Endometrial microvascular endothelial cells (primary cell): ENCODE measurements around the gene CCDC81. TPM values are rescaled to one million over a fixed set of nuclear protein-coding genes. Genes with fewer than 3 reads are reported as not detected.
"Not testable (repeated sequence)": the region's sequence is repeated elsewhere in the genome, so short reads cannot be mapped to it uniquely, and the experiment has no call there.

Source experiments
- in situ Hi-C: cut with HindIII; loops from 2 replicates; pipeline ENCODE4 v1.10.0; 2017; ENCODE audit warnings: low sequenced_read_pairs, low pct_unique_long_range_greater_than_20kb; ENCODE audit errors: inconsistent ontology term
- total RNA-seq: library from RNA; depleted of rRNA; stranded (reverse); fragments of >200 nt; gene quantifications from one replicate; pipeline ENCODE4 v1.2.3, GENCODE V29; 2015; ENCODE audit errors: inconsistent ontology term

The CCDC81 gene
- total RNA-seq, 1 donor from 2014 or later = 2.6 TPM

- in situ Hi-C loops = no loop called here
Measured at GRCh38 chr11:86383041-86383955, 8.6 kb downstream of the CCDC81 start.

GRCh38 chr11:86386283-86386682 is 11.6 kb downstream of the CCDC81 start:
- in situ Hi-C loops = no loop called here

DNA sequence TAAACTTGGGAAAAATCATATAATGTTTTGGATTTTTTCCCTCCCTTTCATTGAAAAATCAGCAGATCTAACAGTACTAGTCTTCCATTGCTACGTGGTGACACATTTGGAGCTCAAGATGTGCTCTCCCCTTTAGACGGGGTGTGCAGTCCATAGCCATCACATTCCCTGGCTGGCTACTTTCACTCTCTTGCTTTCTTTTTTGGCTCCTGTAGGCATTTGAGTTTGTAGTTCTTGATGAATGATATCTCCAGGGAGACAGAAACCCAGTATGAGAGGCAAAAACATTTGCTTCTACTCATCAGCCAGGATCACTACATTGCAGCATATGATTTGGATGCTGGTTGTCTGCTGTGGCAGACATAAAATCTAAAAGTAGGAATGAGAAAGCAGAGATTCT is 12.1 kb downstream of the CCDC81 start:
- in situ Hi-C loops = no loop called here

- in situ Hi-C loops = no loop called here
Measured at GRCh38 chr11:86388198-86388597, 13.5 kb downstream of the CCDC81 start.

- in situ Hi-C loops = no loop called here
Measured at GRCh38 chr11:86390487-86390886, 15.8 kb downstream of the CCDC81 start.

DNA sequence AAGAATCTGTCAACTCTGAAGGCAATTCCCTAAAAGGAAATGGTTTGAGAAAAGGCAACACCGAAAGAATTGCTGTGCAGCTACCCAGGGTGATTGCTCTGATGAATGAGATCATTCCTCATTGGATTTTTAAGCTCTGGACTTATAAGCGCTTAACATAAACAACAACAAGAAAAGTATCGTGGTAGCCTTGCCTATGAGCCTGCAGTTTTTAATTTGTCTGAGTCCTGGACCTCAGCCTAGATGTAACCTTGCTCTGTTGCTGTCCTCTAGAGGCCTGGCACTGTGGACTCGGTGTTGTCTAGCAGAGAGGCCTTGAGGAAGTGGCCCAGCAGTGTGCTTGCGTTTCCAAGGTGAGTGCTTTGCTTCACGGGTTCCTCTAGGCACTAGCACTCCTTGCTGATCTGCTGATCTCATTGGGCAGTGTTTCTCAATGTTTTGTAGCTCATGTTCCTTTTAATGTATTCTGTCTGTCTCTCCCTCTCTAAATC is 20.4 kb downstream of the CCDC81 start:
- in situ Hi-C loops = no loop called here

DNA sequence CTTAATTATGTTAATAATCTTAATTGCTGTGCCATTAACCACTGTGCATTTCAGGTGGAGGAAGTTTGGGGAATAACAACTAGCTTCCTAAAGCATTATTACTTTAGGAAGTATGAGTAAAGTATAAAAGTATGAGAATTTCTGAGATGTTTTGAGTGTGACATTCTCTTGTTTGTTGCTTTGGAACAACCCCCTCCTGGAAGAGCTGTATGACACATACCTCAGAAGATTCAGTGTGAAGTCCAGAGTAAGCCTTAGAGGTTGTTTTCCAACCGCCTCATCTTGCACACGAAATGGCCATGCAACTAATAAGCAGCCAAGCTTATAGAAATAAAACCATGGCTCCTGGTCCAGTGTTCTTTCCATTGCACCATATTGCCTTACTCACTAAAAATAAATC is 21.7 kb downstream of the CCDC81 start:
- in situ Hi-C loops = no loop called here

GRCh38 chr11:86397351-86397750 is 22.7 kb downstream of the CCDC81 start:
- in situ Hi-C loops = no loop called here

- in situ Hi-C loops = no loop called here
Measured at GRCh38 chr11:86398106-86398505, 23.4 kb downstream of the CCDC81 start.

DNA sequence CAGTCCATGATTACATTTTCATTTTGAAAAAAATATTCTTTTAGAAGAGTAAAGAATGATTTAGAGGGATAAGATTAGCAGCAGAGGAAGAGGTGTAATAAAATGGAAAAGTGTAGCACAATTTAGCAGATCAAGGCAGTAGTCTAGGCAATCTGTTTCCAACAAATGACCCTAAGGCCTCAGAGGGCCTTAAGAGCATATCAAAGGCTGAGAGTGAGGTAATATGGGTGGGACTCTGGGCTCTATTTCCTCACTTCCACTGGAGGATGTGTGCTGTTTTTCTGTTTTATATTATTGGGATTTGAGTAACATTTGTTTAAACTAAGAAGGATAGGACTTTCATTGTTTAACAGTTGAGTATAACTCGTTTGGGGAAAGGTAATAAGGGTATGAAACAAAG is 28.8 kb downstream of the CCDC81 start:
- in situ Hi-C loops = no loop called here

DNA sequence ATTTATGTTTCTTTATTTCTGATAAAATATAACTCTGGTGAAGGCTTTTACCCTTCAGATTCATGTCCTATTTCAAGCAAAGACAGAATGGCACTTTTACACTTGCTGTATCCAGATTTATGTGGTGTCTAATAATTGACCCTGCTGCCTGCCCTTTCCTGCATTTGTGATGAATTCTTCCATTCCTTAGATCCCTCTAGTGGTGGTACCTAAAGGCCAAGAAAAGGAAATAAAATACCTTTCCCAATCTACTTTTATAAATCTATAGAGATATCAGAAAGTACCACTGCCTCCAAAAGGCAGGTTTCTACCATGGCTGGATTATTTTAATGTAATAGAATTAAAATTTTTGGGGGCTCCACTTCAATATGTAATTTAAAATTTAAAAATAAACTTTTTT is 34.2 kb downstream of the CCDC81 start:
- in situ Hi-C loops = no loop called here

- in situ Hi-C loops = no loop called here
Measured at GRCh38 chr11:86414032-86414431, 39.3 kb downstream of the CCDC81 start.

DNA sequence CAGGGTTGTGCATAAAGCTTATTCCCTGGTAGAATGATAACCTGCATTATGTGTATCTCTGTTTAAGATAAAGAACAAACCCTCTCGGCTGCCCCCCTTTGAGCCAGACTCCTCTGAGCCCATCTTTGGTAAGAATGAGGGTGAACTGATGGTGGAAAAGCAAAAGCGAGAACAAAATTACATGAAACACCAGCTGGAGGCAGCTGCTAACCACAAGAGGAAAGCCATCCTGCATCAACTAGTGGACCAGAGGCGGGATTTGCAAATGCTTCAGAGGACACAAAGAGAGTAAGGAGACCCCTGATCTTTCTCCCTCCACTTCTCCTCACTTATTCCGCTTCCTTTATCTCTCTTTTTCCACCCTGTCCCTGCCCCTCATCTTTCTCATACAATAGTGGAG is 40.3 kb downstream of the CCDC81 start:
- in situ Hi-C loops = no loop called here

DNA sequence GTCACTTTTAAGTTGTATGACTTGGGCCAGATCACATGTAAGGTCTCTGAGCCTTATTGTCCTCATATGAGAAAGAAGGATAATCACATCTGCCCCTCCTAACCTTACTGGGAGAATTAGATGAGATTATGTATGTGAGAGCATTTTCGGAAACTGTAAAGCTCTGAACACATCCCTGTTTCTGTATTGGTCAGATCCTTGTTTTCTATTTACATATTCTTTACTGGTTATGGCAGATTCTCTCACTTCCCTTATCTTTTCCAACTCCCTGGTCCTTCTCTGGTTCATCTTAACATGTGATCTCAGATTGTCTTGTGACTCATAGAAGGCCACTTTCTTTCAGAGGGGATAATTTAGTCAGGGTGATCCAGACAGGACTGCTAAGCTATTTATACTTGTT is 41.8 kb downstream of the CCDC81 start:
- in situ Hi-C loops = no loop called here

DNA sequence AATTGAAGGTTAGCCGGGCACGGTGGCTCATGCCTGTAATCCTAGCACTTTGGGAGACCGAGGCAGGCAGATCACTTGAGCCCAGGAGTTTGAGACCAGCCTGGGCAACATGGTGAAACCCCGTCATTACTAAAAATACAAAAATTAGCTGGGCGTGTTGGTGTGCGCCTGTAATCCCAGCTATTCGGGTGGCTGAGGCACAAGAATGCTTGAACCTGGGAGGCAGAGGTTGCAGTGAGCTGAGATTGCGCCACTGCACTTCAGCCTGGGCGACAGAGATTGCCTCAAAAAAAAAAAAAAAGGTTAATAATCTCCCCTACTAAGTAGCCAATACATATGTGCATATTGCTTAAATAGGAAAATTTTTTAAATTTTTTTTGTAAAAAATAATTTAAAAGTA is 42.3 kb downstream of the CCDC81 start:
- in situ Hi-C loops = not testable (repeated sequence)

- in situ Hi-C loops = no loop called here
Measured at GRCh38 chr11:86418106-86418505, 43.4 kb downstream of the CCDC81 start.

GRCh38 chr11:86418513-86418912 is 43.8 kb downstream of the CCDC81 start:
- in situ Hi-C loops = no loop called here

- in situ Hi-C loops = no loop called here
Measured at GRCh38 chr11:86418917-86419316, 44.2 kb downstream of the CCDC81 start.

DNA sequence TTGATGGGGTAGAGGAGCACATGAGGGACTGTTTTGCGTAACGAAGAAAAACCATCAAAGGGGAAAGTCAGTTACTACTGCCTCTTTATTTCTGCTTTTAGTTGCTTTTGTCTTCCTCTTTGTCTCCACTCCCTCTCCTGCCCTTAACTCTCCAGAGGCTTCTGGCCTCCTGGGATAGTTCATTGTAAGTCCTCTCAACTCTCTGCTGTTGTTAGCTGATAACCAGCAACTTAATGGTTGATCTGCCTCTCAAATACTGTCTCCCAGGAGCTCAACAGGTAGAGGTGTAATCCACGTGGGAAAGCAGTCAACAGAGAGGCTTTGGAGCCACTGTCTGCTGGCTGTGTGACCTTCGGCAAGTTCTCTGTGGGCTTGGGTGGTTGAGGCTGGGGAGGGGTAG is 47.3 kb downstream of the CCDC81 start:
- in situ Hi-C loops = no loop called here

DNA sequence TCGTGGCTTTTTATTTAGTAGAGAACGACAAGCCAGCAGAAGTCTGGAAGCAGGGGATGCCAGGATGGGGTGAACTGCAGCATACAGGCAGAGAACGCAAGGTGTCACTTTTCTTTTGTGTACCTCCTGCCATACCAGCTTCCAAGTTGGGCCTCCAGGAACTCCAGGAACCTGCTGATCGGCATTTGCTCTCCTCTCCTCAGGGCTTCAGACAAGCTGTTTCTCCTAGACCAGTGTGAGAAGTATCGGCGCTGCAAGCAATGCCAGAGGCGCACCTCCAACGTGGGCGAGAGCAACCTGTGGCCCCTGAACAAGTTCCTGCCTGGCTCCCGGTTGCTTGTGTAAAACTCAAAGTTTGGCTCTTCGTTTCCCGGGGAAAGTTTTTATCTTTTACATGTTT is 47.7 kb downstream of the CCDC81 start:
- in situ Hi-C loops = no loop called here

- in situ Hi-C loops = not testable (repeated sequence)
Measured at GRCh38 chr11:86423488-86423887, 48.8 kb downstream of the CCDC81 start.
